Liver (tissue), 3 donors: ENCODE measurements around the gene TCP1.

ENCODE experiments used
- EGR1 ChIP-seq, 2 donors: IDR thresholded peaks; 2 replicates each; pipeline ENCODE4 v1.6.1; 2016 to 2018; ENCODE audit warnings: antibody characterized with exemption in 2 of 2, low read depth in 2 of 2
- JUND ChIP-seq, 2 donors: IDR thresholded peaks; 2 replicates each; pipeline ENCODE4 v1.6.1; 2016; ENCODE audit warnings: antibody characterized with exemption in 2 of 2
- RAD21 ChIP-seq, 2 donors: IDR thresholded peaks; 2 replicates each; pipeline ENCODE4 v1.6.1; 2016; ENCODE audit warnings: antibody characterized with exemption in 2 of 2, mild to moderate bottlenecking in 2 of 2
- SP1 ChIP-seq: IDR thresholded peaks from 2 replicates; pipeline ENCODE4 v1.6.1; 2018; ENCODE audit warnings: antibody characterized with exemption, mild to moderate bottlenecking
- TAF1 ChIP-seq: conservative IDR thresholded peaks from 2 replicates; pipeline ENCODE4 v1.6.1; 2016; ENCODE audit warnings: antibody characterized with exemption, mild to moderate bottlenecking
- YY1 ChIP-seq: IDR thresholded peaks from 2 replicates; pipeline ENCODE4 v1.6.1; 2016; ENCODE audit warnings: antibody characterized with exemption, mild to moderate bottlenecking
- TF ChIP-seq, protein P1 (sequence below): fragments of 150-350 bp; IDR thresholded peaks from 2 replicates; pipeline ENCODE4 v1.5.1; 2017; ENCODE audit warnings: improper control_type of control experiment, low read depth, low read length; ENCODE audit not compliant: missing input control
- TF ChIP-seq, protein P2 (sequence below): IDR thresholded peaks from 2 replicates; pipeline ENCODE4 v1.6.1; 2016; ENCODE audit warnings: antibody characterized with exemption
- donor health status: healthy.
- donor health status: healthy.

- TF ChIP-seq TAF1, result no peak
- no peak for TF ChIP-seq YY1
- TF ChIP-seq SP1, result peak; percentile 48
- TF ChIP-seq, protein P1, sequence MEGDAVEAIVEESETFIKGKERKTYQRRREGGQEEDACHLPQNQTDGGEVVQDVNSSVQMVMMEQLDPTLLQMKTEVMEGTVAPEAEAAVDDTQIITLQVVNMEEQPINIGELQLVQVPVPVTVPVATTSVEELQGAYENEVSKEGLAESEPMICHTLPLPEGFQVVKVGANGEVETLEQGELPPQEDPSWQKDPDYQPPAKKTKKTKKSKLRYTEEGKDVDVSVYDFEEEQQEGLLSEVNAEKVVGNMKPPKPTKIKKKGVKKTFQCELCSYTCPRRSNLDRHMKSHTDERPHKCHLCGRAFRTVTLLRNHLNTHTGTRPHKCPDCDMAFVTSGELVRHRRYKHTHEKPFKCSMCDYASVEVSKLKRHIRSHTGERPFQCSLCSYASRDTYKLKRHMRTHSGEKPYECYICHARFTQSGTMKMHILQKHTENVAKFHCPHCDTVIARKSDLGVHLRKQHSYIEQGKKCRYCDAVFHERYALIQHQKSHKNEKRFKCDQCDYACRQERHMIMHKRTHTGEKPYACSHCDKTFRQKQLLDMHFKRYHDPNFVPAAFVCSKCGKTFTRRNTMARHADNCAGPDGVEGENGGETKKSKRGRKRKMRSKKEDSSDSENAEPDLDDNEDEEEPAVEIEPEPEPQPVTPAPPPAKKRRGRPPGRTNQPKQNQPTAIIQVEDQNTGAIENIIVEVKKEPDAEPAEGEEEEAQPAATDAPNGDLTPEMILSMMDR, result no peak
- TF ChIP-seq RAD21 (IDR thresholded peaks at IDR 0.05), result no peak
- peak; percentile 54 to 66 for TF ChIP-seq JUND (IDR thresholded peaks at IDR 0.05)
- TF ChIP-seq, protein P2, sequence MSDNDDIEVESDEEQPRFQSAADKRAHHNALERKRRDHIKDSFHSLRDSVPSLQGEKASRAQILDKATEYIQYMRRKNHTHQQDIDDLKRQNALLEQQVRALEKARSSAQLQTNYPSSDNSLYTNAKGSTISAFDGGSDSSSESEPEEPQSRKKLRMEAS, result no peak
- no peak for TF ChIP-seq EGR1 (IDR thresholded peaks at IDR 0.05; ENCODE audit: low read depth in 2 of 2)
These were observed 17.9 kb upstream of the TCP1 start for GRCh38 chr6:159807150-159807858.
